Omental fat pad (tissue), 4 donors: ENCODE data around the gene TBC1D22A. TPM values are rescaled to one million over a fixed set of nuclear protein-coding genes. Genes with fewer than 3 reads are reported as not detected.

ENCODE experiments used
- ATAC-seq: fragments of 150-250 bp; one replicate; pipeline ENCODE4 v1.9.1; 2016; ENCODE audit warnings: mild to moderate bottlenecking, moderate library complexity; ENCODE audit not compliant: low FRiP score
- DNase-seq: peaks from one replicate; pipeline ENCODE4 v3.0.0-alpha.2; 2019; ENCODE audit warnings: low spot score
- total RNA-seq, 4 donors: library from RNA; depleted of rRNA; stranded (reverse); fragments of >200 nt; gene quantifications; one replicate each; pipeline ENCODE4 v1.1.0, GENCODE V29; 2016
- TF ChIP-seq, protein P1 (sequence below), 3 donors: fragments of 450-650 bp; IDR thresholded peaks; one replicate each; pipeline ENCODE4 v1.5.1; 2016 to 2017; ENCODE audit warnings: antibody characterized with exemption in 3 of 3, mild to moderate bottlenecking in 3 of 3, moderate library complexity in 2 of 3

The TBC1D22A gene
- total RNA-seq, 4 donors from 2014 or later, result 21.3 to 31.2 (median 24.5) TPM

GRCh38 chr22:47213571-47214230, 451.3 kb downstream of the TBC1D22A start:
- TF ChIP-seq, protein P1, sequence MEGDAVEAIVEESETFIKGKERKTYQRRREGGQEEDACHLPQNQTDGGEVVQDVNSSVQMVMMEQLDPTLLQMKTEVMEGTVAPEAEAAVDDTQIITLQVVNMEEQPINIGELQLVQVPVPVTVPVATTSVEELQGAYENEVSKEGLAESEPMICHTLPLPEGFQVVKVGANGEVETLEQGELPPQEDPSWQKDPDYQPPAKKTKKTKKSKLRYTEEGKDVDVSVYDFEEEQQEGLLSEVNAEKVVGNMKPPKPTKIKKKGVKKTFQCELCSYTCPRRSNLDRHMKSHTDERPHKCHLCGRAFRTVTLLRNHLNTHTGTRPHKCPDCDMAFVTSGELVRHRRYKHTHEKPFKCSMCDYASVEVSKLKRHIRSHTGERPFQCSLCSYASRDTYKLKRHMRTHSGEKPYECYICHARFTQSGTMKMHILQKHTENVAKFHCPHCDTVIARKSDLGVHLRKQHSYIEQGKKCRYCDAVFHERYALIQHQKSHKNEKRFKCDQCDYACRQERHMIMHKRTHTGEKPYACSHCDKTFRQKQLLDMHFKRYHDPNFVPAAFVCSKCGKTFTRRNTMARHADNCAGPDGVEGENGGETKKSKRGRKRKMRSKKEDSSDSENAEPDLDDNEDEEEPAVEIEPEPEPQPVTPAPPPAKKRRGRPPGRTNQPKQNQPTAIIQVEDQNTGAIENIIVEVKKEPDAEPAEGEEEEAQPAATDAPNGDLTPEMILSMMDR (IDR thresholded peaks at IDR 0.05), result no peak
- no peak for ATAC-seq

GRCh38 chr22:47215851-47216250, 453.4 kb downstream of the TBC1D22A start:
- no peak for DNase-seq
- TF ChIP-seq, protein P1 (IDR thresholded peaks at IDR 0.05), result no peak
- no peak for ATAC-seq

More at GRCh38 chr22:47213571-47214230, 451.3 kb downstream of the TBC1D22A start:
- DNase-seq, result no peak

DNA sequence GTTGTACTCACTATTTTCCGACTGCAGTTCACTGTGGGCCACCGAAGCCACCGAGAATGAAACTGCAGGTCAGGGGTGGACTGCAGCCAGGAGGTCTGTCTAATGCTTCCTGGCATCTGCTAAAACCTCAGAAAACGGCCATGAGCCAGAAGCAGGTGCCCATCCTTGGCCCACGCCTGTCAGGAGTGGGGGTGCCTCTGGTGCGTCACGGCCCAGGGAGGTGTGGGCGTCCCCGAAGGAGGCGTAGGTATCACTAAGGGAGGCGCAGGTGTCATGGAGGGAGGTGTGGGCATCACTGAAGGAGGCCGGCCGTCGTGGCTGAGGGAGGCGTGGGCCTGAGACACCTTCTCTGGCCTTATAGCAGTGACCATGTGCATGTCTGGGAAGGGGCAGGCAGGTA, 456.2 kb downstream of the TBC1D22A start:
- no peak for ATAC-seq
- TF ChIP-seq, protein P1 (IDR thresholded peaks at IDR 0.05), result no peak
- no peak for DNase-seq

DNA sequence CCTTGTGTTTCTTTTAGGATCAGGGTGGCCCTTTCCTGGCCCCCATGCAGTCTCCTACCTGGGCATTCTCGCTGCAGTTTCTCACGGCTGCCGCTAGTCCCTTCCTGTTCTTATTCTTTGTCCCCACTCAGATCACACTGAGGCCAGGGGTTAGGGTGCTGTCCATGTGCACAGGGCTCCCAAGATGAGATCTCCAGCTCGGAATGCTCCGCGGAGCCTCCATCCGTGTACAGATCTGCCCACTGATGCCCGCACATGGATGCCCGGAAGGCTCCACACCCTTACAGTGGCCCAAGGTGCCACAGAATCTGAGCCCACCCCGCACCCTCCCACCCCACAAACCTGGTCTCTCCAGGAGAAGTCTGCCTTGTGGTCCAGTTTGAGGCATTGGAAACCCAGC, 457.3 kb downstream of the TBC1D22A start:
- TF ChIP-seq, protein P1 (IDR thresholded peaks at IDR 0.05), result no peak
- ATAC-seq, result no peak
- no peak for DNase-seq

DNA sequence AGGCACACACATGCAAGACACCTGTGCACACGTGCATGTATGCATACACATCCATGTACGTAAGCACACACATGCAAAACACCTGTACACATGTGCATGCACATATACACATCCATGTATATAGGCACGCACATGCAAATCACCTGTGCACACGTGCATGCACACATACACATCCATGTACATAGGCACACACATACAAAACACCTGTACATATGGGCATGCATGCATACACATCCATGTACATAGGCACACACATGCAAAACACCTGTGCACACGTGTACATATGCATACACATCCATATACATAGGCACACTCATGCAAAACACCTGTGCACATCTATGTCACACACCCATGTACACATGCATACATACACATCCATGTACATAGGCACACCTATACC, 458.3 kb downstream of the TBC1D22A start:
- TF ChIP-seq, protein P1 (IDR thresholded peaks at IDR 0.05), result no peak
- no peak for DNase-seq
- ATAC-seq, result no peak

DNA sequence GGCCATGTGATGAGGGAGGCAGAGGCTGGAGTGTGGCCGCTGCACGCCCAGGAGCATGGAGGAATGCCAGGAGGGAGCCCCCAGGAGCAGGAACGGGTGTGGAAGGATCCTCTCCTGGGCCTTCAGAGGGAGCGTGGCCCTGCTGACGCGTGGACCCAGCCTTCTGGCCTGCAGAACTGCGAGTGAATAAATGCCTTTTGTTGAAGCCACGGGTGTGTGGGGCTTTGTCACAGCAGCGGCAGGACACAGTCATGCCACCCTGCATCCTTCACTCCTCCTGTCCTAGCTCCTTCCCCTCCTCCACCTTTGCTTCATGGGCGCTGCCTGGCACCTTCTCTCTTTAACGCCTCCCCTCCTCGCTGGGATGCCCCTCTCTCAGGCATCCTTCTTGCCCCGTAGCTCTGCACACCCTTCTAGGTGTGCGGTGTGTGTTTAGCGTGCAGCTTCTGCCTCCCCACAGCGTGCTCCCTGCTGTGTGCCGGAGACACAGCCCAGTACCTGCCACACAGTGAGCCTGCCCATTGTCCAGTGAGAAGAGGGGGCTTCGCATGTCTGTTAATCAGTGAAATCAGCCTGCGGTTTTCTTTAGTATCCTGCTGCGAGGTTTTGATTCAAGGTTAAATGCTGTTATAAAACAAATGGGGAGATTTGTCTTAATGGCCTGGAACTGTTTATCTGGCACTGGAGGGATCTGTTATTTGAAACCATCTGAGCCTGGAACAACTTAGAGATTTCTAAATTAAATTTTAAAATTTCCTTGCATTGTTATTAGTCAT, 459.6 kb downstream of the TBC1D22A start:
- ATAC-seq, result no peak
- TF ChIP-seq, protein P1 (IDR thresholded peaks at IDR 0.05), result no peak
- DNase-seq, result no peak

Other genes starting within 250 kb of the TBC1D22A start
- gene CELSR1, start 225.0 kb upstream of the TBC1D22A start, total RNA-seq, result 1 to 10 TPM; 1.3 to 5.9 (median 2.7) TPM
- 10 to 100 TPM; 19.1 to 25.4 (median 19.5) TPM for gene GRAMD4, start 142.3 kb upstream of the TBC1D22A start, total RNA-seq
- 10 to 100 TPM; 32.7 to 47.8 (median 39.7) TPM for gene CERK, start 24.4 kb upstream of the TBC1D22A start, total RNA-seq